GM12873 (cell line): Measurements from ENCODE around the gene CHRNA3.

Source experiments
- CTCF ChIP-seq: IDR thresholded peaks from 2 replicates; pipeline ENCODE4 v1.5.1; 2012; ENCODE audit warnings: low read depth, mild to moderate bottlenecking, moderate library complexity, low read length, control low read depth; ENCODE audit not compliant: insufficient read depth; ENCODE audit errors: missing control alignments

Gene CHRNA3

GRCh38 chr15:78565951-78566774 lies 54.6 kb downstream of the CHRNA3 start:
- TF ChIP-seq CTCF: no peak

GRCh38 chr15:78565097-78565950 lies 55.5 kb downstream of the CHRNA3 start, which contains the start of gene CHRNA5:
TSS of gene CHRNA5 (plus strand) at chr15:78565520. CDS start at chr15:78565720, 200 bp downstream.
- TF ChIP-seq CTCF: no peak

GRCh38 chr15:78564743-78565096 lies 56.1 kb downstream of the CHRNA3 start:
- TF ChIP-seq CTCF: no peak

- no peak for TF ChIP-seq CTCF
Measured at GRCh38 chr15:78563092-78563491, 57.7 kb downstream of the CHRNA3 start.

GRCh38 chr15:78561490-78561889 lies 59.3 kb downstream of the CHRNA3 start:
- TF ChIP-seq CTCF: no peak

GRCh38 chr15:78552597-78552996 lies 68.2 kb downstream of the CHRNA3 start:
- no peak for TF ChIP-seq CTCF

- no peak for TF ChIP-seq CTCF
Measured at GRCh38 chr15:78551902-78552301, 68.9 kb downstream of the CHRNA3 start.
